Tongue (tissue), 2 donors: ENCODE results near the gene THRA. TPM values are rescaled to one million over a fixed set of nuclear protein-coding genes. Genes with fewer than 3 reads are reported as not detected.

ENCODE experiments used
- DNase-seq: peaks from one replicate; pipeline ENCODE4 v3.0.0-alpha.2; 2015
- total RNA-seq: library from RNA; depleted of rRNA; stranded (reverse); fragments of >200 nt; gene quantifications from one replicate; pipeline ENCODE4 v1.2.3, GENCODE V29; 2014

The THRA gene
- total RNA-seq, 1 donor from 2014 or later, result 63.7 TPM

DNA sequence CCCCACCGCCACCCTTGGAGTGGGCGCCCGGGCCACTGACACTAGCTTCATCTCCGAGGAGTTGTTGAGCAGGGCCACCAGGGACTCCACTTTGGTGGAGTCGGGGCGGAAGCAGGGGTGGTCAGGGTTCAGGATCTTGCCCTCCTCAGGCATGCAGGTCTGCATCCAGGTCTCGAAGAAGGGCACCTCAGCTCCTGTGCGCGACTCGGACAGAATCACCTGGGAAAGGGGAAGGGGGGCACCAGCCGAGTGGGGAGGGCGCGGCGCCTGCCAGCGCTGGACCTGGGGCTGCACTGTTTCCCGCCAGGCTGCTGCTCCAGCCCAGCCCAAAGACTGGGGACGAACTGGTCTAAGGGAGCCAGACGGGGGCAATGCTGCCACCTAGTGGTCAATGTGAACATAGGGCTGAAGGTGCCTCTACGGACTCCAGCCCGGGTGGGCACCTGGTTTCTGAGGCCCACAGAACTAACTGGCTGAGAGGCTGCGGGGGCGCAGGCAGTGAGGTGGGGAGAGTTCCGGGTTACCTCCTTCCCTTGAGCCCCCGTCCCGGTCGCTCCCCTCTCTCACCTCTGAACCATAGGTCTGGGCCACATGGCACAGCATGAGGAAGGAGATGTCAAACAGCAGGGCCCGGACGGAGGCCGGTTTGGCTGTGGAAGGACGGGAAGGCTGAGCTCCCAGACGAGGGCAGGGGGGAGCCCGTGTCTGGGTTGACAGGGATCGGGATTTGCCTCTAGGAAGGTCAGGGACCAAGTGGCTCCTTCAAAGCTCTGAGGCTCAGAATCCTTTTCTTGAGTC lies 35.8 kb upstream of the THRA start:
- DNase-seq, result peak; percentile 92

DNA sequence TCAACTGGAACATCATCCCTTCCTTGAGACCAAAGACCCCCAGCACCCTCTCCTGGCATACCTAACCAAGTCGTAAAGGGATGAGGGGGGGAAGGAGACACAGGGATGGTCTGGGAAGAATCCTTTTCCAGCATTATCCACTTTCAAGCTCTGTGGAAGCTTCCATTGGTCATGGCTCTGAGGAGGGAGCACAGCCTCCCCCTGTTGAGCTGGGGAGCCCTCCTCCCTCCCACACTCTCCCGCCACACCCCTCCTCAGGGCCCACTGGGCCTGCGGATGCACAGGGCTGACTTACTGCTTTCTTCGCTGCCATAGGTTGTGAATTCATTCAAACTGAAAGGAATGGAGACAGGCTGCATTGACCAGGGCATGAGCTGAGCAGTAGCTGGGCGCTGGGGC lies 35.2 kb upstream of the THRA start:
- no peak for DNase-seq

DNA sequence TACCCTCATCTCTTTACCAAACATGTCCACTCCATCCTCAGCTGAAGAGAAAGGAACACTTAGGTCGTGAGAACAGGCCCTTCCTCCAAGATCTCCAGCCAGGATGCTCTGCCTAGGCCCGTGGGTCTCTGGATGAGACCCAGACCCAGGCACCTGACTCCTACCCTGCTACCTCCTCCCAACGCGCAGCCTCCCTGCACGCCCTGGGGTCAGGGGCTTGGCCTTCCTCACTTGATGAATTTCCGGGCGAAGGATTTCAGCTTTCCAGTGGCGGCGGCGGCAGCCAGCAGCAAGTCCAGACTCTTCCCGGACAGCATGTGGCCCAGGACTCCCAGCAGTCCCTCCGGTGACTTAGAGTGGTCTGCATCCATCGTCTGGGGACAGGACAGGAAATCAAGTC lies 34.2 kb upstream of the THRA start:
- DNase-seq, result no peak

DNA sequence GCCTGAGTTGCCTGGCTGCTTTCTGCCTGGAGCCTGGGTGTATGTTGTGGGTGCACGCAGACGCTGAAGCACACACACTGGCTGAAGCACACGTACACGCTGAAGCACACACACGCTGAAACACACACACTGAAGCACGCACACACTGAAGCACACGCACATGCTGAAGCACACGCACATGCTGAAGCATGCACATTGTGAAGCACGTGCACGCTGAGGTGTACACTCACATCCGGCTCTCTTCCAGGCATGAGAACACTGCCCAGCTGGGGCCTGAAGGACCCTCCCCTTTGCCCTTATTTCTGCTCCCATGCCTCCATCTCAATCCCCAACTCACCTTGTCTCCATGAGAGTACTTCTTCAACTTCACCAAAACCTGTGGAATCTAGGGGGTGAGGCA lies 31.1 kb upstream of the THRA start:
- no peak for DNase-seq

DNA sequence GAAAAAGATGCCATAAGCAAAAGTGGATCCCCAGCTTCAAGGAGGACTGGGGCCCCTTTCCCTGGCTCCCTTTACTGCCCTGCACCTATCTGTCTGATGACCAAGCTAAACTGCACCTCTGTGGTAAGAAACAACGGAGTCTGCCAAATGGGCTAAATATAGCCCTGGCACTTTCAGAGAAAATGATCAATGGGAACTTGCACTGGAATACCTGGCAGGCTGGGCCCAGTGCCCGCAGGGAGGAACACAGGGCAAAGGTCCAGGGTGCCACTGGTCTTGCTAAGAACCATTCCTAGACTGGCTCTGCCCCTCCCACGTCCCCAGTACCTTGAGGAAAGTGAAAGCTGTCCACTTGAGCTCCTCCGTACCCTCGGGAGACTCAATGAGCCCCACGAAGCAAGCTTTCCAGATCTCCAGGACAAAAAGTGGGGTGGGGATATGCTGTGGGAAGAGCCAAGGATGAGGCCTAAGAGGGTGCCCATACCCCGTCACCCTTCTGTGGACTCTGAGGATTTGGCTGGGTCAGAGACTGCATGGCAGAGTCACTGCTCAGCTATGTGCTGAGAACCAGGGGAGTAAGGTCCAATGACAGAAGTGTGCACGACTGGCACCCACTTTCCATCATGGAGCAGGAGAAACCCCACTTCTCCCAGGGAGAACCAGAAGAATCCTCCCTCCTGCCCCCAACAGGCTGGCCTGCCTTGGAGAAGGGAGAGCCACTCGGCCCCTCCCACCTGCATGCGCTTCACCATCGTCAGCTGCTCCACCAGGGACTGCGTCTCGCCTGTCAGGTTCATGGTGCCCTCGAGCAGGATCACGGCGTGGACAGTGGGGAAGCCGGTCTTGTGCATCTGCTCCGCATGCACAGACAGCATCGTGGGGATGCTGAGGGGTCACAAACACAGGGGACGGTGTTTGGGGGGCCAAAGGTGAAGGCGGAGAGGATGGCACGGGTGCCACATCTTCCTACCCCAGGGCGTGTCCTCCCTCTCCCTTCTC lies 30.1 kb upstream of the THRA start:
- DNase-seq, result no peak

DNA sequence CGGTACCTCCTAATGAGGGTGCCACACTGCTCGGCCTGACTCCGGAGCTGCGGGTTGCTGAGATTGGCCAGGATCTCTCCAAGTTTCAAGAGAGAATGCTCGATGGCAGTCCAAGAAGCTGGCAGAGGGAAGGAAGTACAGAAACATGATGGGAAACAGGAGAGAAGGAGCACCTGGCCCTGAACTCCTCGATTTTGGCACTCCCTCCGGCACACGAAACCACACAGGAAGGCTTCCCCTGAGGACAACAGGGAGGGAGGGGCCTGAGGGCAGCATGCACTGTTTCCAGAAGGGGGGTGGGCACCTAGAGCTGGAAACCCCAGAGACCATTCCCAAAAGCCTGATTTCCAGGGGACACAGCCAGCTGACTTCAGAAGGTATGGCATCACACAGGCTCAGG lies 29.4 kb upstream of the THRA start:
- no peak for DNase-seq

DNA sequence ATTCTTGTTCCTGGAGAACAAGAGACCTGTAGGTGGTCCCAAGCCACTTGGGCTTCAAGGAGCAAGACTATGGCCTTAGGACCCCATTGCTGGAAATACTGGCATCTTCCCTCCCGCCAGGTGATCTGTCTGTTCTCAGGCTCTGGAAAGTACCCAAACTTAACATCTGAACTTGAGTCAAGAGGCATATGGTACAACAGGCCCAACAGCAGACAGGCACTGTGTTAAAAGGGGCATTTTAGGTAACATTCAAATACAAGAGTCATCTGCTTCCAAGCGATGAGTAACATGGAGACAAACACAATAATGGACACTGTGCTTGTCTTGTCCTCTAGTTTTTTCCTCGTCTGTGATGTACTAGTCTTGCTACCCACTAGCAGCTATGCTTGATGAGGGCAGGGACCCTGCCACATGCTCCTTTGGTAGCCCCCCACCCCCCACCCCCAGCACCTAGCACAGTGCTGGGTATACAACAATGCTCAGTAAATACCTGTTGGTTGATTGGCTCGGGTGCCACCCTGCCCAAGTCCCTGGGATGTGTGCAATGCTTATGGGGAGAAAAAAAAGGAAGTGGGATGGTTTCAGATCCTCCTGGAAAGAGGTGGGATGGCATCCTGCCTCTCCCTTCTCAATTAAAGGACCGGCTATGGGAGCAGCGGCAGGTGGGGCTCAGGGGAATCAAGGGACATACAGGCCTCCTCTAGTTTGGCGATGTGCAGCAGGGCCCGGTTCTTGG lies 28.2 kb upstream of the THRA start:
- no peak for DNase-seq

DNA sequence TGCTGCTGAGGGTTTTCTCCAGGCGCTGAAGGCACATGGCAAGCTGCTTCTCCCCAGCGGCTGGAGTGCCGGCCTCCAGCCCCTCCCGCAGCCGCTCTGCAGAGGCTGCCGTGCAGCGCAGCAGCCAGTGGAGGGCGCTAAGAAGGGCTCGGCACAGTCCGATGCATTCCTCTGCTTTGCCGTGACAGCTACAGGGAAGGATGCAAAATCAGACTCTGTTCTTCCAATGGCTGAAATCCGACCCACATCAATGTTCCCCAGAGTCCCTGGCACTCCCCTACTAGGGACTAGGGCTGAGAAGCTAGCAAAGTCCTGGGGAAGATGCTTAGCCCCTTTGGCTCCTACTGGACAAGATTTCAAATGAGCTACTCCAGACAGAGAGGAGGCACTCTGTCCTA lies 27.6 kb upstream of the THRA start:
- peak; percentile 39 for DNase-seq

DNA sequence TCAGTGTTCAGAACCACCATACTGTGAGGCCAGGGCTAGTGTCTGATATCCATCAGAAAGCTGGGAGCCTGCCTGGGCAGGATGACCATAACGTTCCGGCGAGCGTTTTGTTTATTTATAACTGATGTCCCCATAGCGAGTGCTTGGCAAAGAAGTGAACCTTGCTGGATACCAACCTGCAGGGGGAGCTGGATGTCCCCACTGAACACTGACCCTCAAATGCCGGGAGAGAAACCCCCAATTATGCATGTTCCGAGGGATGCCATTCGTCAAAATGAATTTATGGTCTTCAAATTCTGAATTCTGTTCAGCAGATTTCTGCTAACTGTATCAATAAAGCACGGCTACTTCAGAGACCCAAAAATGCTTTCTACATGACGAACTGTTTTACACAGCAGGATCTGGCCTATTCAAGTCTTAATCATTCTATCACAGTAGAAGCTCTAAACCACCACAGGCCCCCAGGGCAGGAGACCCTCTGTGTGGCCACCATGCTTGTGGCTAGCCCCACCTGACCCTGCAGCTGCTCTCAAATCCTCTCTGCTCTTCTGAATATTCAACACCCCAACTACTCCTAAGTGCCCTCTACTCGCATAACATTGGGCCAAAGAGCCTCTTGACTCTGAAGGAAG lies 23.8 kb upstream of the THRA start:
- peak; percentile 91 for DNase-seq

DNA sequence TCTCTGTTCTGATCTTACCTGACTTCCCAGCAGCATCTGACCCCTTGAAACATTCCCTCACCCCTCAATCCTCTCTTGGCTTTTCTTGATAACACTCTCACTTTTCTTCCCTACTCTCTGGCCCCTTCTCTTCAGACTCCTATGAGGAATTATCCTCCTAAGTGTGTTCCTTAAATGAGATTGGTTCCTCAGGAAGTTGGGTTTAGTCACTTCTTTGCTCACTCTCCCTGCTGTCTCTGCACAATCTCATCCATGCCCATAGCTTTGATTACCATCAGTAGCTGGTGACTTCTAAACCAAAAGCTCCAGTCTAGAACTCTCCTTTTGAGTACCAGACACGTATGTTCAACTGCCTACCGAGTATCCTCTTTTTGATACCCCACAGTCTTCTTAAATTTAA lies 21.6 kb upstream of the THRA start:
- DNase-seq, result no peak

DNA sequence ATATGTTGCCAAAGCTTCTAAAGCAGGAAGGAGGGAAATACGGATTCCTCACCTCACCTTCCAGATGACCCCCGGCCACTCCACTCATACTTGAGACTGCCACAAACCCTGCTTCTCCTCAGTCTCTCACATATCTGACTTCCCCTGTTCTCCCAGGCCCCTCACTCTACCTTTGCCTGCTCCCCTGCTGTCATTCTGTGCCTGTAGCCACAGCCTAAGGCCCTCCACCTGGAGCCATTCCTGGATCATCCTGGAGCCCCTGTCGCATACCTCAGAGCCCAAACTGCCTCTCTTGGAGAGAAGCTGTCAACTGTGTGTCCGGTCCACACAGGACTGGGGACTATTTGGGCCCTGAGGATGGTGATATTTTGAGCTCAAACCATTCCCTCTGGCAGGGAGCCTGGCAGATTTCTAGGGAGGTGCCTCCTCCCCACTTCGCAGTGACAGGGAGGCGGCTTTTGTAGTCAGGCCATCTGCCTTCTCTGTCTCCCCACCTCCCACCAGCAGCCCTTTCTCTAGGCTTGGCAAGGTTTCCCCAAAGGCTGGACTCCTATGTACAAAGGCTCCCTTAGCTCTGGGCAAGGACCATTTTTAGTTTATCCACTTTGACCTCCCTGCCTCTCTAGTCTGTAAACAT lies 6.3 kb upstream of the THRA start:
- no peak for DNase-seq

DNA sequence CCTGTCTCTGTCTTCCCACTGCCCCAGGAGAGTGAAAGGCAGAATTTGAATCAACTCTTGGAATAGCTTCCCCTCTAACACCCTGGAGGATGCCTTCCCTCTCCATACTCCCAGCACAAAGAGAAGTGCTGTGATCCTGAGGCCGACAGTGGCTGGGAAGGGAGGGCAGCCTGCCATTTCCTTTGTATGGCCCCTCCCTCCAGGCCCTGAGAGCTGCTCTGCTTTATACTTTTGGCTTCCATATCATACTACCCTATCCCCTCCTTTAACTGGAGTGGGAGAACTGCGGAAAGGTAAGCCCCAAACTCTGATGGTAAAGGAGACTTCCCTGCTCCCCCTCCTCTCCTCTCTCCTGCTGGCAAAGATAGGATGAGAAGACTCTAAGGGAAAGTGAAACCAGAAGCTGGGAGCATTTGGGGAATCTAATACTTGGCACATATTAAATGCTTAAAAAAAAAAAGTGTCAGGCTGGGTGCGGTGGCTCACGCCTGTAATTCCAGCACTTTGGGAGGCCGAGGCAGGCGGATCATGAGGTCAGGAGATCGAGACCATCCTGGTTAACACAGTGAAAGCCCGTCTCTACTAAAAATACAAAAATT lies 4.5 kb upstream of the THRA start:
- no peak for DNase-seq

DNA sequence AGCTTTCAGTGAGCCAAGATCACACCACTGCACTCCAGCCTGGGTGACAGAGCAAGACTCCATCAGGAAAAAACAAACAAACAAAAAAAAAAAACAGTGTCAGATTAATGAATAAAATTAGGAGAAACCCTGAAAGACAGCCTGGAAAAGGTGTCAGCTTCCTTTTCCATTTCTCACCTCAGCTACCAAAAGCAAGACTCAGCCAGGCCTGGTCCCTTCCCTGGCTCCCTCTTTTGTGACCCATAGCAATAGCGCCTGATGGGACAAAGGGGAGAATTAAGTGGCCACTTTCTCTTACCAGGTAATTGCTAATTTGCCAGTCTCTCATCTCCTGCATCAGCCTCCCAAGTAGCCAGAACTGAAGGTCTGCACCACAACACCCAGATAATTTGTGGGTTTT lies 3.9 kb upstream of the THRA start:
- no peak for DNase-seq

DNA sequence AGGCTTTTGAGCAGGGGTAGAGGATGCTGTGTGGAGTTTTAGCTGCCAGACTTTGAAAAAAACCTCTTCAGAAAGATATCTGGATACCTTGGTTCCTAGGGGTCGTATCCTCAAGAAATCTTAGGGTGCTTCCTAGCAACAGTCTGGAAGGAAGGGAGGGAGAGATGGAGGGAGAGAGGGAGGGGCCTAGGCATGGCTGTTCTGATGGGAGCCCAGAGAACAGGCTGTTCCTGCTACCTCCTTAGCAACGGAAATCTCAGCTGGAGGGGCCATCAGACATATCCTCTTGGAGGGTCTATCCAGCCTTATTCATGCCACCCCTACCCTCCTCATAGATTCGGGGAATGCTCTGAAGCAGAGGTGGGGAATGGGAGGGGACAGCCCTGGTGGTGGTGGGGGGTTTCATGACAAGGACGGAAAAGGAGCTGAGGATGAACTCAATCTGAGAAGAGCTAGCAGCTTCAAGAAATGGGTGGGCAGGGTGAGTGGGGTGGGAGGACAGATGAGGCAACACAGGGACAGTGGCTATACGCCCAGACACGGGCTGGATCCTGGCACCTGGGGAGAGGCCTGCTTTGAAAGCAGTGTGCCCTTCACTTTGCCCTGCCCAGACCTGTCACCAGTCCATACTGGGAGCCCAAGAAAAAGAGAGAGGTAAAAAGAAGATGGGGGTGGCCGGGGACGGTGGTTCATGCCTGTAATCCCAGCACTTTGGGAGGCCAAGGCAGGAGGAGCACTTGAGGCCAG lies 2.9 kb upstream of the THRA start:
- DNase-seq, result no peak

DNA sequence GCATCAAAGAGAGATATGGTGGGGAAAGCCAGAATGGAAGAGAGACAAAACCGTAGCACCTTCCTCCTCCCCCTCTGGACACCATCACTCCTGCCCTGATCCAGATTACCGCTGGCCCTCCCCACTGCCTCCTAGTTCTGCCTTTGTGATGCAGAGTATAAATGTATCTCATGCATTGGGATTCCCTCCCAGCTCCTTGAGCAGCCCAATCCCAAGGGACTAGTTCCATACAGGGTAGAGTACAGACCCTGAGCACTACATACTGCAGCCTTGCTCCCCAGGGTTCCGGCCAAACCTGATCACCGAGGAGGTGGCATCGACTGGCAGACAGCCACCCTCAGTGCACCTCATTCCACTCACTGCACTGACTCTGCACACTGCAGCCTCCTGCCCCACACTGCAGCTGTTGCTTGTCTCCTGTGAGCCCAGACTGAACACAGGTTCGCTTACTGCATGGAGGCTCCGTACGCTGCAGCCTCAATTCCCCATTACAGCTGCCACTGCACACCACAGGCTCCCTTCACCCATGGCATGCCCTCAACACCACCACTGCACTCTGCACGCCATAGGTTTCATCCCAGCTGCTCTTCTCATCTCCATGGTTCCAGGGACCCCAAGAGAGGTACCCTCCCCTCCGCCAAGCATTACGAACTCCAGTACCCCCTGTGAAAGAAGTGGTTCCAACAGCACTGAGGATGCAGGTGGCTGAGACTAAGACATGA lies 1.7 kb upstream of the THRA start:
- no peak for DNase-seq

DNA sequence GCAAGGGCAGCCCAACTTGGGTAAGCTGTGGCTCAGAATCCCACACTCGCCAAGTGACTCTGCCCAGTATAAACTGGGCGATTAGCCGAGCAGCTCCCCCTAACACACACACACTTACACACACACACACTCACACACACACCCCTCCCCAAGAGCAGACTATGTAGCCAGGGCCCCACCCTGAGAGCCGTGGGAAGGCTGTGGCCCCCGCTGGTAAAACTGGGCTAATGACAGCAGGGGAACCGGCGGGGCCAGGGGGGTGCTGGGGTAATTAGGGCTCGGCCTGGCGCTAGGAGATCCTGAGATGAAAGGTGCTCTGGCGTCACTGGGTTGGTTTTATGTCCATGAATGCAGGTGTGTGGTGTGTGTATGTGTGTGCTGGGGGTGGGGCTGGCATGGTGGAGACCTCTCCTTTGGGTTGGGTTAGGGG lies 1.1 kb upstream of the THRA start:
- no peak for DNase-seq

DNA sequence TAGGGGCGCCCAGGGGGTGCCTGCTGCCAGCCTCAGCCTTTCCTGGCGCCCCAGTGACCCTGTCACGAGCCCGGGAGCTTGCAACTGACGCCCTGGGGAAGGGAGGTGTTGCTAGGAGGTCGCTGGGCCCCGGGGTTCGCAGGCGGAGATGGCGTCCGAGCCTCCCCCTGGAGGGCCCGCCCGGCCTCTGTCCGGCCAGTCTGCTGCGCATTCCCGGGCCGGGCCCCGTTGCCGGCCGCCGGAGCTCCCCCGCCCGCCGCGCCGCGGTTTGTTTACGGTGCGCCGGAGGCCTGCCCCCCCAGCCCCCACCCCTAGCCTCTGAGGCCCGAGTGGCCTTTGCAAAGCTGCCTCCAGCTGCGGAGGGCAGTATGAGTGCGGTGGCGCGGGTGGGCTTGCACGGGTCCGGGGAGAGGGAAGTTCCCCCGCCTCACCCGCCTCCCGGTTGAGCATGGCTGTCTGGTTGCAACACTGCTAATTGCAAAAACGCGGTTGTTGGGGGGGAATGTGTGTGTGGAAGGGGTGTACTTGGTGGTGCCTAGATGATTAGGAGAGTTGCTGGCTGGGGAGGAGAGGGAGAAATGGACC lies 514 bp downstream of the THRA start:
- peak; percentile 40 for DNase-seq

DNA sequence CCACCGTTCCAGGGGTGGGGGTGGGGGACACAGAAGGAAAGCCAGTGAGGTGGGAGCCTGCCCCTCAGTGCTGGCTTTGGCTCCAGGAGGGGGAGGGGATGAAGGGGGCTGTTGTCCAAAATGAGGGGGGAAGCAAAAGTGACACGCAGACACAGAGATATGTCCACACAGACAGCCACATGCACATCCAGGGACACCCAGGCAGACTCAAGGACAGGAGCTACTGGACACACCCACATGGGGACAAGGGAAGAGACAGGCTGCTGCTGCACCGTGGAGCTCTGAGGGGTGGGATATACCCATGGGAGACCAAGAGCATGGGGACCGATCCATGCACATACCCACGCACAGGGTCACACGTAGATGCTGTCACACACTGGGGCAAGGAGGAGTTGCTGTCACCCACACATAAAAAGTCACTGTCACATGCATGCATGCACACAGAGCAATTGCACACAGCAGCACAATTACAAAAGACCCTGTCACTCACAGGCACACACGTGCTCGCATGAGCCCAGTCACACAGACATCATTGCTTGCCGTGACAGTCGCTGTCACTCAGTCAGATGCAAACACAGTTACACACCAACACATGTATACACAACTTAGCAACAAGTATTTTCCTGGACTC lies 1.3 kb downstream of the THRA start:
- DNase-seq, result peak; percentile 15
